ENCODE data around the gene REM2. TPM values are rescaled to one million over a fixed set of nuclear protein-coding genes. Genes with fewer than 3 reads are reported as not detected.

Gene REM2
- total RNA-seq, 4 donors from 2014 or later: 1.1 TPM; not detected in 3

GRCh38 chr14:22892488-22892887 is 9.5 kb downstream of the REM2 start:
- no peak for ATAC-seq
- Histone ChIP-seq H3K27ac (no peak overlapping the region), H3K27me3 (peaks cover 0 to 9% (median 0%) of the 10 kb centered on the region in 3 donors), H3K4me1 (no peaks in the 10 kb centered on the region), H3K9me3 (no peaks in the 10 kb centered on the region), H3K4me3 (no peak overlapping the region), H3K36me3 (no peaks in the 10 kb centered on the region)
- intact Hi-C loops (cut with DNase I; ENCODE audit: low total_unique reads): no loop called here
- no peak for DNase-seq
- TF ChIP-seq CTCF (IDR thresholded peaks at IDR 0.05 in 4 of 5, conservative IDR thresholded peaks at IDR 0.05 in 1 of 5) (no peak), POLR2A (IDR thresholded peaks at IDR 0.05) (no peak)
- in situ Hi-C loops (cut with MboI; ENCODE audit: low sequenced_read_pairs in 4 of 4): no loop called here

GRCh38 chr14:22893706-22894105 is 10.7 kb downstream of the REM2 start:
- intact Hi-C loops (cut with DNase I; ENCODE audit: low total_unique reads) (no loop called here), in situ Hi-C loops (cut with MboI; ENCODE audit: low sequenced_read_pairs in 4 of 4) (no loop called here)
- no peaks in the 10 kb centered on the region for H3K4me1 ChIP-seq
- H3K9me3 ChIP-seq: no peaks in the 10 kb centered on the region
- H3K27ac ChIP-seq: no peak overlapping the region
- no peak overlapping the region for H3K4me3 ChIP-seq
- H3K36me3 ChIP-seq: no peaks in the 10 kb centered on the region
- TF ChIP-seq CTCF (IDR thresholded peaks at IDR 0.05 in 4 of 5, conservative IDR thresholded peaks at IDR 0.05 in 1 of 5): no peak
- no peak for TF ChIP-seq POLR2A (IDR thresholded peaks at IDR 0.05)
- ATAC-seq (no peak), DNase-seq (no peak)
- no peaks in the 10 kb centered on the region for H3K27me3 ChIP-seq

DNA sequence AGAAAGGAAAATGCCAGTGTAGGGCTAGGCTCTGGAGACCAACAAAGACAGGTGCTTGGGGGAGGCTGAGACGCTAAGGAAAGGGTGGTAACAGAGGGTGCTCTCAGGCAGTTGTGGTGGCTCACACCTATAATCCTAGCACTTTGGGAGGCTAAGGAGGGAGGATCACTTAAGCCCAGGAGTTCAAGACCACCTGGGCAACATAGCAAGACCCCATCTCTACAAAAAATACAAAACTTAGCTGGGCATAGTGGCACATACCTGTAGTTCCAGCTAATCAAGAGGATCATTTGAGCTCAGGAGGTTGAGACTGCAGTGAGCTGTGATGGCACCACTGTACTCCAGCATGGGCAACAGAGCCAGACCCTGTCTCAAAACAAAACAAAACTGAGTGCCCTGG is 12.4 kb downstream of the REM2 start:
- Histone ChIP-seq H3K9me3 (no peaks in the 10 kb centered on the region), H3K27me3 (no peaks in the 10 kb centered on the region), H3K4me3 (no peak overlapping the region), H3K27ac (no peak overlapping the region), H3K36me3 (peaks cover 0 to 2% of the 10 kb centered on the region in 2 donors), H3K4me1 (no peaks in the 10 kb centered on the region)
- intact Hi-C loops (cut with DNase I; ENCODE audit: low total_unique reads): no loop called here
- ATAC-seq: no peak
- in situ Hi-C loops (cut with MboI; ENCODE audit: low sequenced_read_pairs in 4 of 4): no loop called here
- DNase-seq: no peak
- TF ChIP-seq CTCF (IDR thresholded peaks at IDR 0.05 in 4 of 5, conservative IDR thresholded peaks at IDR 0.05 in 1 of 5) (no peak), POLR2A (IDR thresholded peaks at IDR 0.05) (no peak)

DNA sequence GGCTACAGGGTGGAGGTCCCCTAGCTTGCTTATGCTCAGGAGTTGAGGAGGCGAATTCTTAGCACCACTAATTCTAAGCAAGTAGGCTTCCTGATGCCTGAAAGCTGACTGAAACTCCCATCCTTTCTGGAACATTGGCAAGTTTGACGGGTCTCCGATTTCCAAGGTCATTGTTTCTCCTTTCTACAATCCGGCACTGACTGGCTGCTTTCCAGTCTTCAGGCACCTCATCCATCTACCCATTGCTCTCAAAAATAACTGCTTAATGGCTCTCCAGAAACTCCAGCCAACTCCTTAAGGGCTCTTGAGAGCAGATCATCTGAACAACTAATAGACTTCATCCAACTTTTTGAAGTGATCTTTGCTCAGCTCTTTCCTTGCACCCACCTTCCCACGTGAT is 13.3 kb downstream of the REM2 start:
- no peak overlapping the region for H3K4me3 ChIP-seq
- no peak overlapping the region for H3K27ac ChIP-seq
- intact Hi-C loops (cut with DNase I; ENCODE audit: low total_unique reads) (no loop called here), in situ Hi-C loops (cut with MboI; ENCODE audit: low sequenced_read_pairs in 4 of 4) (no loop called here)
- TF ChIP-seq CTCF (IDR thresholded peaks at IDR 0.05 in 4 of 5, conservative IDR thresholded peaks at IDR 0.05 in 1 of 5) (no peak), POLR2A (IDR thresholded peaks at IDR 0.05) (no peak)
- no peaks in the 10 kb centered on the region for H3K27me3 ChIP-seq
- DNase-seq: no peak
- no peaks in the 10 kb centered on the region for H3K4me1 ChIP-seq
- no peaks in the 10 kb centered on the region for H3K9me3 ChIP-seq
- H3K36me3 ChIP-seq: peaks cover 0 to 11% of the 10 kb centered on the region in 2 donors
- ATAC-seq: no peak

GRCh38 chr14:22896760-22897159 is 13.7 kb downstream of the REM2 start:
- in situ Hi-C loops (cut with MboI; ENCODE audit: low sequenced_read_pairs in 4 of 4): no loop called here
- no peaks in the 10 kb centered on the region for H3K9me3 ChIP-seq
- H3K4me1 ChIP-seq: no peaks in the 10 kb centered on the region
- no peak overlapping the region for H3K4me3 ChIP-seq
- intact Hi-C loops (cut with DNase I; ENCODE audit: low total_unique reads): no loop called here
- H3K27me3 ChIP-seq: no peaks in the 10 kb centered on the region
- peaks cover 0 to 15% of the 10 kb centered on the region in 2 donors for H3K36me3 ChIP-seq
- no peak for TF ChIP-seq CTCF (IDR thresholded peaks at IDR 0.05 in 4 of 5, conservative IDR thresholded peaks at IDR 0.05 in 1 of 5)
- TF ChIP-seq POLR2A (IDR thresholded peaks at IDR 0.05): no peak
- DNase-seq (no peak), ATAC-seq (no peak)
- no peak overlapping the region for H3K27ac ChIP-seq
